Astrocyte (in vitro differentiated cells and primary cell): ENCODE results near the gene TMSB10. TPM values are rescaled to one million over a fixed set of nuclear protein-coding genes. Genes with fewer than 3 reads are reported as not detected.
"Not testable (repeated sequence)": the region's sequence is repeated elsewhere in the genome, so short reads cannot be mapped to it uniquely, and the experiment has no call there.

Source experiments
- DNase-seq: peaks from one replicate; pipeline ENCODE4 v3.0.0-alpha.2; 2010; ENCODE audit warnings: low read depth
- FAIRE-seq: peaks from 2 replicates; lab custom pipeline; 2011; peaks lifted over from hg19 to GRCh38; lab: Jason Lieb, UNC
- H2AFZ ChIP-seq: 2 replicates; pipeline ENCODE4 v1.6.0; 2012; ENCODE audit warnings: low read depth, low read length, inconsistent platforms
- H3K27ac ChIP-seq: 2 replicates; pipeline ENCODE4 v1.5.1; 2011; ENCODE audit warnings: low read depth, low read length, inconsistent platforms
- H3K27me3 ChIP-seq: 2 replicates; pipeline ENCODE4 v1.6.0; 2011; ENCODE audit warnings: low read length, inconsistent platforms; ENCODE audit not compliant: insufficient read depth
- H3K36me3 ChIP-seq: 2 replicates; pipeline ENCODE4 v1.5.1; 2011; ENCODE audit warnings: low read length, inconsistent platforms; ENCODE audit not compliant: insufficient read depth
- H3K4me1 ChIP-seq: 2 replicates; pipeline ENCODE4 v1.5.1; 2011; ENCODE audit warnings: low read length, inconsistent platforms; ENCODE audit not compliant: insufficient read depth
- H3K4me2 ChIP-seq: 2 replicates; pipeline ENCODE4 v1.6.0; 2012; ENCODE audit warnings: low read length, inconsistent platforms
- H3K4me3 ChIP-seq: 2 replicates; pipeline ENCODE4 v1.5.1; 2011; ENCODE audit warnings: low read depth, mild to moderate bottlenecking, low read length, inconsistent platforms; ENCODE audit not compliant: insufficient read depth
- H3K79me2 ChIP-seq: 2 replicates; pipeline ENCODE4 v1.6.0; 2012; ENCODE audit warnings: mild to moderate bottlenecking, low read length, inconsistent platforms; ENCODE audit not compliant: insufficient read depth
- H3K9ac ChIP-seq: 2 replicates; pipeline ENCODE4 v1.6.0; 2012; ENCODE audit warnings: mild to moderate bottlenecking, low read length, inconsistent platforms
- H3K9me3 ChIP-seq: 2 replicates; pipeline ENCODE4 v1.5.1; 2012; ENCODE audit warnings: low read depth, mild to moderate bottlenecking, low read length, inconsistent platforms; ENCODE audit not compliant: insufficient read depth
- H4K20me1 ChIP-seq: 2 replicates; pipeline ENCODE4 v1.6.0; 2012; ENCODE audit warnings: low read length, inconsistent platforms; ENCODE audit not compliant: insufficient read depth
- H3K27ac Mint-ChIP-seq: one replicate; pipeline ENCODE4 v1.8.0; 2021; ENCODE audit warnings: mild to moderate bottlenecking, mixed read lengths; ENCODE audit not compliant: unreplicated experiment
- H3K27me3 Mint-ChIP-seq: one replicate; pipeline ENCODE4 v1.8.0; 2021; ENCODE audit warnings: low read depth, mixed read lengths; ENCODE audit not compliant: unreplicated experiment
- H3K36me3 Mint-ChIP-seq: one replicate; pipeline ENCODE4 v1.8.0; 2021; ENCODE audit warnings: low read depth, mixed read lengths; ENCODE audit not compliant: unreplicated experiment
- H3K4me1 Mint-ChIP-seq: one replicate; pipeline ENCODE4 v1.8.0; 2021; ENCODE audit warnings: low read depth, mixed read lengths; ENCODE audit not compliant: unreplicated experiment
- H3K4me3 Mint-ChIP-seq: one replicate; pipeline ENCODE4 v1.8.0; 2021; ENCODE audit warnings: mild to moderate bottlenecking, moderate library complexity, mixed read lengths; ENCODE audit not compliant: unreplicated experiment
- H3K9me3 Mint-ChIP-seq: one replicate; pipeline ENCODE4 v1.8.0; 2021; ENCODE audit warnings: mild to moderate bottlenecking, mixed read lengths; ENCODE audit not compliant: unreplicated experiment
- EZH2 ChIP-seq: IDR thresholded peaks from 2 replicates; pipeline ENCODE4 v1.6.1; 2012; ENCODE audit warnings: mild to moderate bottlenecking, low read length, inconsistent platforms; ENCODE audit not compliant: insufficient read depth
- total RNA-seq: library from RNA; stranded (reverse); gene quantifications from 2 replicates; pipeline ENCODE4 v1.2.1, GENCODE V29; 2021
- TF ChIP-seq, protein P1 (sequence below): IDR thresholded peaks from 2 replicates; pipeline ENCODE4 v1.5.1; 2011; ENCODE audit warnings: low read depth, mild to moderate bottlenecking, inconsistent platforms, low read length, moderate library complexity; ENCODE audit not compliant: insufficient read depth

TMSB10 gene
- total RNA-seq, 1 donor from 2014 or later = 3,439 TPM

DNA sequence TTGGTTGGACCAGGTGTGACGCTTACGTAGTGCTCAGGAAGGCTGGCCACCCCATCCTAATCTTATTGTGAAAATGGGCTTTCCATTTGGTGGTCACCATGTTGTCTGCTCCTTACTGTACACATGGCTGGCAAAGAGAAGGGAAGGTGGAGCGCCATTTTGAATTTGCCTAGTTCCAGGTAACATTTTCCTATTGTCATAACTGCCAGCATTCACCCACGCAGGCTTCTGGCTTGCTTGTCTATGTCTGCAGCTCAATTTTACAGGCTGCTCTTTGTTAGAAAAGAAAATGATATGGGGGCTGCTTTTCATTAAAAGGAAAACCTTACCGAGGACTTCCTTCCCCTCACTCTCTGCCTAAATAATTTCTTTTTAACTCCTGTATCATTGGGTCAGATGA lies 12.4 kb downstream of the TMSB10 start:
- H3K4me3 Mint-ChIP-seq, FAIRE-seq: not testable (repeated sequence)

DNA sequence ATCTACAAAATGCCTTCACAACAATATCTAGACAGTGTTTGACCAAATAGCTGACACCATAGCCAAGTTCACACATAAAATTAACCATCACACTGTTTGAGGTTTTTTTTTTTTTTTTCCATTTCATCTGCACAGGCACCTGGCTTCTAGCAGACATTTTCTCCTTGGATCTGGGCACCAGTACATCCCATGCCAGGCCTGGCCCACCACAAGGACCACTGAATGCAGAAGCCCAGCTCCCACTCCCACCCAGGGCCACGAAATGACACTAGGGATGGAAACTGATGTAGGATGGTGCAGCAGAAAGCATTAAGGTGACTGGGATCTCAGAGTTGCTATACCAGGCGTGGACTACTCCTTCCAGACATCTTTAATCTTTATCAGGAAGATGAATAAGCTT lies 13.0 kb downstream of the TMSB10 start:
- H3K27me3 Mint-ChIP-seq = no peaks in the 10 kb centered on the region
- H3K4me2 ChIP-seq = no peak overlapping the region
- H3K9me3 Mint-ChIP-seq = no peaks in the 10 kb centered on the region
- no peak overlapping the region for H3K9ac ChIP-seq
- no peak overlapping the region for H3K4me3 ChIP-seq
- H3K27ac Mint-ChIP-seq = no peak overlapping the region
- DNase-seq = no peak
- H3K27ac ChIP-seq = no peak overlapping the region
- peaks cover 12% of the 10 kb centered on the region for H3K4me1 ChIP-seq
- no peaks in the 10 kb centered on the region for H3K9me3 ChIP-seq
- TF ChIP-seq, protein P1, sequence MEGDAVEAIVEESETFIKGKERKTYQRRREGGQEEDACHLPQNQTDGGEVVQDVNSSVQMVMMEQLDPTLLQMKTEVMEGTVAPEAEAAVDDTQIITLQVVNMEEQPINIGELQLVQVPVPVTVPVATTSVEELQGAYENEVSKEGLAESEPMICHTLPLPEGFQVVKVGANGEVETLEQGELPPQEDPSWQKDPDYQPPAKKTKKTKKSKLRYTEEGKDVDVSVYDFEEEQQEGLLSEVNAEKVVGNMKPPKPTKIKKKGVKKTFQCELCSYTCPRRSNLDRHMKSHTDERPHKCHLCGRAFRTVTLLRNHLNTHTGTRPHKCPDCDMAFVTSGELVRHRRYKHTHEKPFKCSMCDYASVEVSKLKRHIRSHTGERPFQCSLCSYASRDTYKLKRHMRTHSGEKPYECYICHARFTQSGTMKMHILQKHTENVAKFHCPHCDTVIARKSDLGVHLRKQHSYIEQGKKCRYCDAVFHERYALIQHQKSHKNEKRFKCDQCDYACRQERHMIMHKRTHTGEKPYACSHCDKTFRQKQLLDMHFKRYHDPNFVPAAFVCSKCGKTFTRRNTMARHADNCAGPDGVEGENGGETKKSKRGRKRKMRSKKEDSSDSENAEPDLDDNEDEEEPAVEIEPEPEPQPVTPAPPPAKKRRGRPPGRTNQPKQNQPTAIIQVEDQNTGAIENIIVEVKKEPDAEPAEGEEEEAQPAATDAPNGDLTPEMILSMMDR = no peak
- no peak for TF ChIP-seq EZH2
- no peaks in the 10 kb centered on the region for H3K27me3 ChIP-seq
- no peak for FAIRE-seq
- no peaks in the 10 kb centered on the region for H4K20me1 ChIP-seq
- H3K79me2 ChIP-seq = no peaks in the 10 kb centered on the region
- H2AFZ ChIP-seq = no peak overlapping the region
- no peaks in the 10 kb centered on the region for H3K36me3 Mint-ChIP-seq
- no peaks in the 10 kb centered on the region for H3K36me3 ChIP-seq
- no peak overlapping the region for H3K4me3 Mint-ChIP-seq
- peaks cover 11% of the 10 kb centered on the region for H3K4me1 Mint-ChIP-seq

More for the DNA sequence above, 12.4 kb downstream of the TMSB10 start:
- not testable (repeated sequence) for H3K27me3 ChIP-seq, DNase-seq, H3K4me3 ChIP-seq, H3K9ac ChIP-seq, H3K27me3 Mint-ChIP-seq, H3K4me2 ChIP-seq, H3K36me3 ChIP-seq, H2AFZ ChIP-seq, H3K79me2 ChIP-seq, H3K9me3 Mint-ChIP-seq, H3K36me3 Mint-ChIP-seq, H4K20me1 ChIP-seq, H3K9me3 ChIP-seq, H3K27ac ChIP-seq
- peak overlapping the region; percentile 18 for H3K27ac Mint-ChIP-seq
- peaks cover 12% of the 10 kb centered on the region for H3K4me1 ChIP-seq
- H3K4me1 Mint-ChIP-seq = peaks cover 11% of the 10 kb centered on the region

DNA sequence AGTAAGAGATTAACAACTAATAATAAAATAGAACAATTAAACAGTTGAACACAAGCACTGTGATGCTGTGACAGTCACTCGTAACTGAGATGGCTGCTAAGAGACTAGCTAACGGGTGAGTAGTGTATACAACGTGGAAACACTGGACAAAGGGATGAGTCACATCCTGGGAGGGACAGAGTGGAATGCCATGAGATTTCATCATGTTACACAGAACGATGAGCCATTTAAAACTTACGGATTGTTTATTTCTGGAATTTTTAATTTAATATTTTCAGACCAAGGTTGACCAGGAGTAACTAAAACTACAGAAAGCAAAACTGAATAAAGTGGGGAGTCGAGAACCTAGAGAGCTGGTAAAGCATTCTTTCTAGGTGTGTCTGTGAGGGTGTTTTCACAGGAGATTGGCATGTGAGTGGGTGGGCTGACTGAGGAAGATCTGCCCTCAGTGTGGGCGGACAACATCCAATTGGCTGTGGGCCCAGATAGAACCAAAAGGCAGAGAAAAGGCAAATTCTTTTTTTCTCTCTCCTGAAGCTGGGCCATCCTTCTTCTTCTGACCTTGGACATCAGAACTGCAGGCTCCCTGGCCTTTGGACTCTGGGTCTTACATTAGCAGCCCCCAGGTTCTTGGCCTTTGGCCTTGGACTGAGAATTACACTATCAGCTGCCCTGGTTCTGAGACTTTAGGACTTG lies 14.6 kb downstream of the TMSB10 start:
- Mint-ChIP-seq H3K4me3 (peak overlapping the region; percentile 34), H3K27ac (peak overlapping the region; percentile 100), H3K9me3 (no peaks in the 10 kb centered on the region), H3K4me1 (peaks cover 14% of the 10 kb centered on the region), H3K36me3 (no peaks in the 10 kb centered on the region), H3K27me3 (no peaks in the 10 kb centered on the region)
- Histone ChIP-seq H3K79me2 (no peaks in the 10 kb centered on the region), H3K36me3 (no peaks in the 10 kb centered on the region), H3K27me3 (no peaks in the 10 kb centered on the region), H4K20me1 (no peaks in the 10 kb centered on the region), H3K9ac (peak overlapping the region; percentile 77), H3K4me3 (peak overlapping the region; percentile 24), H3K4me1 (peaks cover 12% of the 10 kb centered on the region), H2AFZ (peak overlapping the region; percentile 43), H3K4me2 (peak overlapping the region; percentile 76), H3K9me3 (no peaks in the 10 kb centered on the region), H3K27ac (peak overlapping the region; percentile 98)
- FAIRE-seq = peak; percentile 56
- DNase-seq = peak; percentile 97
- no peak for TF ChIP-seq EZH2
- TF ChIP-seq, protein P1 = no peak
